SK-N-MC (cell line): ENCODE data around the gene TUBE1.

ENCODE experiments used
- EZH2 ChIP-seq: fragments of 200-600 bp; sonication (generic); IDR thresholded peaks from one replicate; pipeline ENCODE4 v1.6.1; 2017; ENCODE audit warnings: antibody characterized with exemption
- POLR2AphosphoS5 ChIP-seq: IDR thresholded peaks from 2 replicates; pipeline ENCODE4 v1.6.1; 2012; ENCODE audit warnings: mild to moderate bottlenecking, low read depth, low read length, borderline replicate concordance

GRCh38 chr6:112030206-112030960 is 56.9 kb downstream of the TUBE1 start:
- TF ChIP-seq EZH2: no peak
- TF ChIP-seq POLR2AphosphoS5: no peak
